GM19023 (cell line): ENCODE measurements around the gene MYCBP.
A peak's percentile ranks its signal among the peaks of the same experiment; 100 is the strongest.
"Not testable (repeated sequence)": the region's sequence is repeated elsewhere in the genome, so short reads cannot be mapped to it uniquely, and the experiment has no call there.

ENCODE experiments used
- ATAC-seq: cut with Tn5 transposase; IDR thresholded peaks from one replicate; pipeline ENCODE4 v1.9.1; 2021; ENCODE audit warnings: mild to moderate bottlenecking, moderate library complexity; ENCODE audit not compliant: unreplicated experiment

The MYCBP gene

GRCh38 chr1:38873027-38873969 is at the start of gene MYCBP:
MYCBP (minus strand) TSS chr1:38873348; CDS start chr1:38873305, 43 bp downstream.
- peak; percentile 98 for ATAC-seq

- no peak for ATAC-seq
Measured at GRCh38 chr1:38919130-38919529, 46.0 kb upstream of the MYCBP start.

- no peak for ATAC-seq
Measured at GRCh38 chr1:38918568-38918967, 45.4 kb upstream of the MYCBP start.

- ATAC-seq, result no peak
Measured at GRCh38 chr1:38917772-38918171, 44.6 kb upstream of the MYCBP start.

GRCh38 chr1:38917337-38917736 is 44.2 kb upstream of the MYCBP start:
- no peak for ATAC-seq

- no peak for ATAC-seq
Measured at GRCh38 chr1:38915352-38915948, 42.3 kb upstream of the MYCBP start.

GRCh38 chr1:38914908-38915307 is 41.8 kb upstream of the MYCBP start:
- not testable (repeated sequence) for ATAC-seq

GRCh38 chr1:38908821-38909220 is 35.7 kb upstream of the MYCBP start:
- no peak for ATAC-seq

- no peak for ATAC-seq
Measured at GRCh38 chr1:38905985-38906384, 32.8 kb upstream of the MYCBP start.

- no peak for ATAC-seq
Measured at GRCh38 chr1:38899560-38899959, 26.4 kb upstream of the MYCBP start.

GRCh38 chr1:38898653-38899230 is 25.6 kb upstream of the MYCBP start:
- no peak for ATAC-seq

- ATAC-seq, result no peak
Measured at GRCh38 chr1:38896169-38896568, 23.0 kb upstream of the MYCBP start.

GRCh38 chr1:38892976-38893375 is 19.8 kb upstream of the MYCBP start:
- no peak for ATAC-seq

GRCh38 chr1:38891753-38892152 is 18.6 kb upstream of the MYCBP start:
- ATAC-seq, result no peak

GRCh38 chr1:38889589-38889988 is 16.4 kb upstream of the MYCBP start:
- ATAC-seq, result no peak

- no peak for ATAC-seq
Measured at GRCh38 chr1:38888423-38889333, 15.5 kb upstream of the MYCBP start.

GRCh38 chr1:38885092-38885491 is 11.9 kb upstream of the MYCBP start:
- no peak for ATAC-seq

GRCh38 chr1:38881487-38881886 is 8.3 kb upstream of the MYCBP start, which contains the start of gene GJA9:
GJA9 (minus strand) TSS chr1:38881587; CDS start chr1:38876098, 5,489 bp downstream.
- ATAC-seq, result no peak

GRCh38 chr1:38875811-38876210 is 2.7 kb upstream of the MYCBP start:
- ATAC-seq, result no peak

- ATAC-seq, result peak; percentile 15
Measured at GRCh38 chr1:38872401-38873026, 634 bp downstream of the MYCBP start.
